Endothelial cell (in vitro differentiated cells): ENCODE measurements around the gene GOLGA6L22. TPM values are rescaled to one million over a fixed set of nuclear protein-coding genes. Genes with fewer than 3 reads are reported as not detected.
"Not testable (repeated sequence)": the region's sequence is repeated elsewhere in the genome, so short reads cannot be mapped to it uniquely, and the experiment has no call there.

Experiments
- DNase-seq: peaks from one replicate; pipeline ENCODE4 v3.0.0; 2021; ENCODE audit warnings: low spot score
- H3K27ac Mint-ChIP-seq: one replicate; pipeline ENCODE4 v1.8.0; 2021; ENCODE audit warnings: mixed read lengths, inconsistent platforms; ENCODE audit not compliant: unreplicated experiment
- H3K27me3 Mint-ChIP-seq: one replicate; pipeline ENCODE4 v1.8.0; 2021; ENCODE audit warnings: mild to moderate bottlenecking, moderate library complexity, mixed read lengths, inconsistent platforms; ENCODE audit not compliant: unreplicated experiment
- H3K36me3 Mint-ChIP-seq: one replicate; pipeline ENCODE4 v1.8.0; 2021; ENCODE audit warnings: mild to moderate bottlenecking, low read depth, mixed read lengths, inconsistent platforms; ENCODE audit not compliant: unreplicated experiment
- H3K4me1 Mint-ChIP-seq: one replicate; pipeline ENCODE4 v1.8.0; 2021; ENCODE audit warnings: mild to moderate bottlenecking, mixed read lengths, inconsistent platforms; ENCODE audit not compliant: unreplicated experiment
- H3K4me3 Mint-ChIP-seq: one replicate; pipeline ENCODE4 v1.8.0; 2021; ENCODE audit warnings: mild to moderate bottlenecking, mixed read lengths, inconsistent platforms; ENCODE audit not compliant: unreplicated experiment
- H3K9me3 Mint-ChIP-seq: one replicate; pipeline ENCODE4 v1.8.0; 2021; ENCODE audit warnings: mixed read lengths, inconsistent platforms; ENCODE audit not compliant: unreplicated experiment
- long read RNA-seq: library from polyadenylated mRNA; unstranded; transcript quantifications from one replicate; pipeline ENCODE4 v2.0.0, GENCODE V29; 2020; ENCODE audit not compliant: unreplicated experiment
- total RNA-seq: library from RNA; stranded (reverse); fragmentation: NEBNext Ultra II Directional; extraction: Animal tissue kit (Norgen Biotek cat#: 25700); gene quantifications from one replicate; pipeline ENCODE4 v1.2.1, GENCODE V29; 2021; ENCODE audit not compliant: unreplicated experiment

GOLGA6L22 gene
- not detected for total RNA-seq
- long read RNA-seq, result 0 reads

GRCh38 chr15:22458603-22459002 lies at the start of gene GOLGA6L22:
Gene GOLGA6L22, plus strand, starts transcription at chr15:22458903. Its CDS starts 91 bp downstream, at chr15:22458994.
- H3K27ac Mint-ChIP-seq, H3K36me3 Mint-ChIP-seq, H3K4me1 Mint-ChIP-seq, H3K4me3 Mint-ChIP-seq, DNase-seq, H3K9me3 Mint-ChIP-seq, H3K27me3 Mint-ChIP-seq: not testable (repeated sequence)

GRCh38 chr15:22417288-22417687 lies 41.4 kb upstream of the GOLGA6L22 start:
- not testable (repeated sequence) for H3K9me3 Mint-ChIP-seq, H3K27me3 Mint-ChIP-seq, H3K36me3 Mint-ChIP-seq, H3K4me3 Mint-ChIP-seq, H3K4me1 Mint-ChIP-seq, DNase-seq, H3K27ac Mint-ChIP-seq

- not testable (repeated sequence) for DNase-seq, H3K9me3 Mint-ChIP-seq, H3K36me3 Mint-ChIP-seq, H3K27me3 Mint-ChIP-seq, H3K27ac Mint-ChIP-seq, H3K4me1 Mint-ChIP-seq, H3K4me3 Mint-ChIP-seq
These were observed 40.9 kb upstream of the GOLGA6L22 start for GRCh38 chr15:22417795-22418194.

GRCh38 chr15:22418212-22418611 lies 40.5 kb upstream of the GOLGA6L22 start:
- H3K9me3 Mint-ChIP-seq, H3K27ac Mint-ChIP-seq, H3K27me3 Mint-ChIP-seq, H3K4me3 Mint-ChIP-seq, H3K4me1 Mint-ChIP-seq, H3K36me3 Mint-ChIP-seq, DNase-seq: not testable (repeated sequence)

GRCh38 chr15:22418666-22419065 lies 40.0 kb upstream of the GOLGA6L22 start:
- H3K27ac Mint-ChIP-seq, H3K4me3 Mint-ChIP-seq, H3K9me3 Mint-ChIP-seq, H3K4me1 Mint-ChIP-seq, H3K36me3 Mint-ChIP-seq, DNase-seq, H3K27me3 Mint-ChIP-seq: not testable (repeated sequence)

- H3K4me3 Mint-ChIP-seq, H3K9me3 Mint-ChIP-seq, H3K27ac Mint-ChIP-seq, H3K36me3 Mint-ChIP-seq, H3K4me1 Mint-ChIP-seq, H3K27me3 Mint-ChIP-seq, DNase-seq: not testable (repeated sequence)
These were observed 38.4 kb upstream of the GOLGA6L22 start for GRCh38 chr15:22420340-22420739.

GRCh38 chr15:22429426-22429825 lies 29.3 kb upstream of the GOLGA6L22 start:
- not testable (repeated sequence) for DNase-seq, H3K27ac Mint-ChIP-seq, H3K9me3 Mint-ChIP-seq, H3K4me1 Mint-ChIP-seq, H3K4me3 Mint-ChIP-seq, H3K36me3 Mint-ChIP-seq, H3K27me3 Mint-ChIP-seq

- H3K27ac Mint-ChIP-seq, result not testable (repeated sequence)
These were observed 27.0 kb upstream of the GOLGA6L22 start for GRCh38 chr15:22431687-22432086.

GRCh38 chr15:22494490-22495113 lies 35.9 kb downstream of the GOLGA6L22 start:
- not testable (repeated sequence) for H3K36me3 Mint-ChIP-seq, H3K27ac Mint-ChIP-seq, H3K27me3 Mint-ChIP-seq, H3K4me3 Mint-ChIP-seq, H3K9me3 Mint-ChIP-seq, H3K4me1 Mint-ChIP-seq
- DNase-seq, result peak; percentile 25

More at GRCh38 chr15:22431687-22432086, 27.0 kb upstream of the GOLGA6L22 start:
- H3K36me3 Mint-ChIP-seq, H3K4me1 Mint-ChIP-seq, H3K27me3 Mint-ChIP-seq, H3K9me3 Mint-ChIP-seq, H3K4me3 Mint-ChIP-seq, DNase-seq: not testable (repeated sequence)

- not testable (repeated sequence) for H3K4me3 Mint-ChIP-seq, DNase-seq, H3K36me3 Mint-ChIP-seq, H3K27me3 Mint-ChIP-seq, H3K4me1 Mint-ChIP-seq, H3K27ac Mint-ChIP-seq, H3K9me3 Mint-ChIP-seq
These were observed 38.5 kb downstream of the GOLGA6L22 start for GRCh38 chr15:22497200-22497599.

- H3K4me1 Mint-ChIP-seq, H3K27ac Mint-ChIP-seq, H3K4me3 Mint-ChIP-seq, DNase-seq, H3K9me3 Mint-ChIP-seq, H3K36me3 Mint-ChIP-seq, H3K27me3 Mint-ChIP-seq: not testable (repeated sequence)
These were observed 39.7 kb downstream of the GOLGA6L22 start for GRCh38 chr15:22498220-22498925.

GRCh38 chr15:22502272-22502671 lies 43.6 kb downstream of the GOLGA6L22 start:
- not testable (repeated sequence) for H3K4me1 Mint-ChIP-seq, H3K9me3 Mint-ChIP-seq, H3K4me3 Mint-ChIP-seq, H3K27me3 Mint-ChIP-seq, H3K27ac Mint-ChIP-seq, DNase-seq, H3K36me3 Mint-ChIP-seq
